Neural cell (in vitro differentiated cells): ENCODE measurements around the gene IRS1. TPM values are rescaled to one million over a fixed set of nuclear protein-coding genes. Genes with fewer than 3 reads are reported as not detected.

Experiments used
- H2AFZ ChIP-seq: fragments of 200-600, 300-800 bp; sonication (generic), shearing (Covaris generic); 2 replicates; pipeline ENCODE4 v1.6.0; 2014; ENCODE audit warnings: low read depth, mild to moderate bottlenecking, antibody characterized with exemption, low read length, moderate library complexity
- H3F3A ChIP-seq: fragments of 200-600 bp; shearing (Covaris generic); 2 replicates; pipeline ENCODE4 v1.6.1; 2016; ENCODE audit warnings: mild to moderate bottlenecking, moderate library complexity, mixed read lengths, antibody characterized with exemption, low read length; ENCODE audit not compliant: insufficient read depth, poor library complexity, severe bottlenecking
- H3K27ac ChIP-seq: fragments of 200-600, 300-800 bp; sonication (generic), shearing (Covaris generic); 2 replicates; pipeline ENCODE4 v1.5.1; 2014; ENCODE audit warnings: mild to moderate bottlenecking, low read length, moderate library complexity
- H3K27me3 ChIP-seq: fragments of 300-800, 200-600 bp; sonication (generic), shearing (Covaris generic); 2 replicates; pipeline ENCODE4 v1.6.0; 2014; ENCODE audit warnings: mild to moderate bottlenecking, low read depth, low read length, moderate library complexity; ENCODE audit not compliant: insufficient read depth
- H3K36me3 ChIP-seq: fragments of 300-800, 200-600 bp; sonication (generic), shearing (Covaris generic); 2 replicates; pipeline ENCODE4 v1.5.1; 2014; ENCODE audit warnings: mild to moderate bottlenecking, antibody characterized with exemption, low read length, moderate library complexity; ENCODE audit not compliant: insufficient read depth
- H3K4me2 ChIP-seq: fragments of 300-800, 200-600 bp; sonication (generic), shearing (Covaris generic); 2 replicates; pipeline ENCODE4 v1.6.0; 2014; ENCODE audit warnings: mild to moderate bottlenecking, low read length
- H3K4me3 ChIP-seq: fragments of 300-800, 200-600 bp; sonication (generic), shearing (Covaris generic); 2 replicates; pipeline ENCODE4 v1.5.1; 2014; ENCODE audit warnings: mild to moderate bottlenecking, low read length, moderate library complexity
- H3K79me2 ChIP-seq: fragments of 200-600 bp; shearing (Covaris generic); replicated peaks from 2 replicates; pipeline ENCODE4 v1.6.0; 2014; ENCODE audit warnings: mild to moderate bottlenecking, low read length, moderate library complexity; ENCODE audit not compliant: insufficient read depth
- H3K9ac ChIP-seq: fragments of 300-800, 200-600 bp; sonication (generic), shearing (Covaris generic); 2 replicates; pipeline ENCODE4 v1.6.1; 2016; ENCODE audit warnings: mild to moderate bottlenecking, low read length, mixed read lengths
- H3K9me2 ChIP-seq: fragments of 200-600 bp; shearing (Covaris generic); 2 replicates; pipeline ENCODE4 v1.6.1; 2016; ENCODE audit warnings: mild to moderate bottlenecking, low read length, mixed read lengths; ENCODE audit not compliant: insufficient read depth
- H3K9me3 ChIP-seq: fragments of 200-600, 300-800 bp; sonication (generic), shearing (Covaris generic); 2 replicates; pipeline ENCODE4 v1.6.1; 2016; ENCODE audit warnings: mild to moderate bottlenecking, mixed run types, low read length, moderate library complexity, mixed read lengths
- H4K20me1 ChIP-seq: fragments of 200-600 bp; shearing (Covaris generic); 2 replicates; pipeline ENCODE4 v1.6.1; 2016; ENCODE audit warnings: mild to moderate bottlenecking, mixed run types; ENCODE audit not compliant: insufficient read depth
- CTCF ChIP-seq: fragments of 450-650 bp; IDR thresholded peaks from 2 replicates; pipeline ENCODE4 v1.5.1; 2014; ENCODE audit warnings: antibody characterized with exemption, mild to moderate bottlenecking, moderate library complexity; ENCODE audit not compliant: poor library complexity, severe bottlenecking
- EP300 ChIP-seq: fragments of 450-650 bp; conservative IDR thresholded peaks from 2 replicates; pipeline ENCODE4 v1.6.1; 2014; ENCODE audit warnings: antibody characterized with exemption, mild to moderate bottlenecking, moderate library complexity; ENCODE audit not compliant: poor library complexity, severe bottlenecking
- EZH2 ChIP-seq: fragments of 200-600, 300-800 bp; shearing (Covaris generic), sonication (generic); IDR thresholded peaks from 2 replicates; pipeline ENCODE4 v1.6.1; 2014; ENCODE audit warnings: antibody characterized with exemption, low read length, borderline replicate concordance, mild to moderate bottlenecking; ENCODE audit not compliant: insufficient read depth, poor library complexity, severe bottlenecking
- MXI1 ChIP-seq: fragments of 450-650 bp; conservative IDR thresholded peaks from 2 replicates; pipeline ENCODE4 v1.6.1; 2014; ENCODE audit warnings: antibody characterized with exemption, mild to moderate bottlenecking; ENCODE audit not compliant: poor library complexity, severe bottlenecking
- POLR2AphosphoS5 ChIP-seq: IDR thresholded peaks from 2 replicates; pipeline ENCODE4 v1.6.1; 2012
- RAD21 ChIP-seq: fragments of 450-650 bp; conservative IDR thresholded peaks from 2 replicates; pipeline ENCODE4 v1.6.1; 2014; ENCODE audit warnings: antibody characterized with exemption, mild to moderate bottlenecking, moderate library complexity
- REST ChIP-seq: IDR thresholded peaks from 2 replicates; pipeline ENCODE4 v1.6.1; 2012; ENCODE audit warnings: borderline replicate concordance
- SMC3 ChIP-seq: fragments of 450-650 bp; conservative IDR thresholded peaks from 2 replicates; pipeline ENCODE4 v1.6.1; 2014; ENCODE audit warnings: antibody characterized with exemption, mild to moderate bottlenecking, moderate library complexity; ENCODE audit not compliant: poor library complexity
- TAF1 ChIP-seq: IDR thresholded peaks from 2 replicates; pipeline ENCODE4 v1.6.1; 2012; ENCODE audit warnings: low read depth
- polyA plus RNA-seq: library from polyadenylated mRNA; depleted of rRNA; stranded (reverse); fragments of >200 nt; gene quantifications from 2 replicates; pipeline ENCODE4 v1.2.3, GENCODE V29; 2014

IRS1 gene
- polyA plus RNA-seq, 1 donor from 2014 or later: 7.2 TPM

DNA sequence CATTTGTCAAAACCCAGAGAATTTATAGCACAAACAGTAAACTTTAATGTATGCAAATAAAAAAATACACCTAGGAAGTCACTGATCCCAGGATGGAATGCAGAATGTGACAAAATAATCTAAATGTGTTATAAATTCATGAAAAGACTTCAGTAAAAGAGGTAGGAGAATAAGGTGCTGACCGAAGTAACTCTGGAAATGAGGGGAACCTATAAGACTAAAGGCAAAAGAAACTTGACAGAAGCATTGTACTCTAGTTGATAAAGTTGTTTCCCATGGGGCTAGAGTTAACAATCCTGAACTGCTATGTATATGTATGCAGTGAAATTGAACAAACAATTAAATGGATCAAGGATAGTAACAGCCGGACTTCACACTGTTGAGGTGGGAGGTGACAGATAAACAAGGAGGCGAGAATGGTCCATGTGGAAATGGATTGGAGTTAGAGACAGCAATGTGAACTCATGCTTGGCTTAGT, 24.5 kb downstream of the IRS1 start:
- Histone ChIP-seq H3K27me3 (no peaks in the 10 kb centered on the region), H3K9ac (no peak overlapping the region), H3K4me3 (no peak overlapping the region), H3K27ac (no peak overlapping the region), H3K4me2 (no peak overlapping the region), H3K36me3 (peaks cover 5% of the 10 kb centered on the region), H4K20me1 (no peaks in the 10 kb centered on the region), H3F3A (no peaks in the 10 kb centered on the region), H3K9me2 (no peaks in the 10 kb centered on the region), H3K9me3 (peaks cover 3% of the 10 kb centered on the region), H3K79me2 (peaks cover 24% of the 10 kb centered on the region), H2AFZ (no peak overlapping the region)
- TF ChIP-seq TAF1 (no peak), CTCF (no peak), REST (no peak), SMC3 (no peak), EZH2 (no peak), MXI1 (no peak), RAD21 (no peak), POLR2AphosphoS5 (no peak), EP300 (no peak)

GRCh38 chr2:226773291-226773690, 26.3 kb downstream of the IRS1 start:
- peaks cover 5% of the 10 kb centered on the region for H3K36me3 ChIP-seq
- H3K27me3 ChIP-seq: no peaks in the 10 kb centered on the region
- no peak overlapping the region for H3K27ac ChIP-seq
- no peak overlapping the region for H2AFZ ChIP-seq
- H3K4me2 ChIP-seq: no peak overlapping the region
- H3K4me3 ChIP-seq: no peak overlapping the region
- H3K9ac ChIP-seq: no peak overlapping the region
- no peaks in the 10 kb centered on the region for H4K20me1 ChIP-seq
- H3F3A ChIP-seq: no peaks in the 10 kb centered on the region
- TF ChIP-seq EZH2 (no peak), SMC3 (no peak), RAD21 (no peak), MXI1 (no peak), POLR2AphosphoS5 (no peak), EP300 (no peak), REST (no peak), CTCF (no peak), TAF1 (no peak)
- H3K79me2 ChIP-seq: peaks cover 30% of the 10 kb centered on the region
- H3K9me2 ChIP-seq: no peaks in the 10 kb centered on the region
- H3K9me3 ChIP-seq: peaks cover 3% of the 10 kb centered on the region
